ENCODE results near the gene EPS8L2. TPM values are rescaled to one million over a fixed set of nuclear protein-coding genes. Genes with fewer than 3 reads are reported as not detected.
A peak's percentile ranks its signal among the peaks of the same experiment; 100 is the strongest.

Gene EPS8L2
- total RNA-seq, 1 experiment from 2014 or later = 119 TPM

DNA sequence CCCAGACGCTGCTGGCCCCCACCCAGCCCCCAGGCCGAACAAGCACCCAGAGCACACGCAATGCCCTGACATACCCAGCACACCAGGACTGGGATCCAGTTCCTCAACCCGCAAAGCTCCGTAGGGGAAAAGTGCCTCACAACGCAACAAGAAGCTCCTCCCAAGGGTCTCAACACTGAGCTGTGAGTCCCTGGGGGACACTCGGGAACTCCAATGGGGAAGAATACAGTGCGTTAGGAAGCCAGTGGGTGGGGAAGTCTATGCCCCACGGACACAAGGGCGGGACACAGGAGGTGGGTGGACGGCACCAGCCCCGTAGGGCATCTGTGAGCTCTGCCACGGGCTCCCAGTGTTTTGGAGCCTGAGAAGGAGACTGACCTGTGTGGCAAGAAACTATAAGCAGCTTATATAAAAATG, 12.6 kb upstream of the EPS8L2 start:
- no peak for DNase-seq (ENCODE audit: unreplicated experiment)
- Mint-ChIP-seq H3K27ac (ENCODE audit: low read depth, unreplicated experiment) (peak overlapping the region; percentile 98), H3K36me3 (ENCODE audit: insufficient read depth, unreplicated experiment) (peaks cover 45% of the 10 kb centered on the region), H3K27me3 (ENCODE audit: insufficient read depth, unreplicated experiment) (no peaks in the 10 kb centered on the region), H3K9me3 (ENCODE audit: unreplicated experiment) (no peaks in the 10 kb centered on the region), H3K4me1 (ENCODE audit: insufficient read depth, unreplicated experiment) (peaks cover 32% of the 10 kb centered on the region), H3K4me3 (ENCODE audit: unreplicated experiment) (peak overlapping the region; percentile 81)
- CTCF ChIA-PET = interaction anchor here (0.8 kb wide), 1 partner anchor 33 kb away, joined by 3 read pairs; no protein-coding TSS in a partner anchor
- no TSS peak for BruUV-seq (replicated peaks)
- intact Hi-C loops (cut with micrococcal nuclease) = no loop called here
- POLR2A ChIA-PET = interaction anchor here (0.7 to 5.8 kb wide), 6 partner anchors 11 to 118 kb away, joined by 3 to 96 read pairs (median 3); partner anchors contain the start of gene TALDO1
- TF ChIP-seq, protein P1, sequence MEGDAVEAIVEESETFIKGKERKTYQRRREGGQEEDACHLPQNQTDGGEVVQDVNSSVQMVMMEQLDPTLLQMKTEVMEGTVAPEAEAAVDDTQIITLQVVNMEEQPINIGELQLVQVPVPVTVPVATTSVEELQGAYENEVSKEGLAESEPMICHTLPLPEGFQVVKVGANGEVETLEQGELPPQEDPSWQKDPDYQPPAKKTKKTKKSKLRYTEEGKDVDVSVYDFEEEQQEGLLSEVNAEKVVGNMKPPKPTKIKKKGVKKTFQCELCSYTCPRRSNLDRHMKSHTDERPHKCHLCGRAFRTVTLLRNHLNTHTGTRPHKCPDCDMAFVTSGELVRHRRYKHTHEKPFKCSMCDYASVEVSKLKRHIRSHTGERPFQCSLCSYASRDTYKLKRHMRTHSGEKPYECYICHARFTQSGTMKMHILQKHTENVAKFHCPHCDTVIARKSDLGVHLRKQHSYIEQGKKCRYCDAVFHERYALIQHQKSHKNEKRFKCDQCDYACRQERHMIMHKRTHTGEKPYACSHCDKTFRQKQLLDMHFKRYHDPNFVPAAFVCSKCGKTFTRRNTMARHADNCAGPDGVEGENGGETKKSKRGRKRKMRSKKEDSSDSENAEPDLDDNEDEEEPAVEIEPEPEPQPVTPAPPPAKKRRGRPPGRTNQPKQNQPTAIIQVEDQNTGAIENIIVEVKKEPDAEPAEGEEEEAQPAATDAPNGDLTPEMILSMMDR (IDR thresholded peaks at IDR 0.05; ENCODE audit: unreplicated experiment) = no peak

DNA sequence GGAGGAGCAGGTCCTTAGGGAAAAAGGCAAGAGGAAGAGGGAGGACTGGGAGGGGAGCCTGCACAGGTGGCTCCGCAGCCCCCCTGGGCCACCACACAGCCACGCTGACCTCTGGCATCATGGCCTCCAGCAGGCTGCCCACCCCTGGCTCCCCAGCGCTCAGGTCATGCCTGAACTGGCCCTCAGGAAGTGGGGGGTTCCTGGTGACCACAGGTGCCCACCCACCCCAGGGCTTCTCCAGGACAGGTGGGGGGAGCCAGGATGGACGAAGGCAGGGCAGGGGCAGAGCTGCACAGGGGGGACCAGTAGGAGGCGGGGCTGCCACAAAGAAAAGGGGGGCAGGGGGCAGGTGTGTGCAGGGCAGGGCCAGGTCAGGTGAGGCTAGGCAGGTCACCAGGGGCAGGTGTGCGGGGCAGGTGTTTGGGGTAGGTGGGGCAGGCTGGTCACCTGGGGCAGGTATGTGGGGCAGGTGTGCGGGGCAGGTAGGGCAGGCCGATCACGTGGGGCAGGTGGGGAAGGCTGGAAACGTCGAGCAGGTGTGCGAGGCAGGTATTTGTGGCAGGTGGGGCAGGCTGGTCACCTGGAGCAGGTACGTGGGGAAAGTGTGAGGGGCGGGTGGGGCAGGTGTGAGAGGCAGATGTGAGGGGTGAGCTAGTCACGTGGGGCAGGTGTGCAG, 12.0 kb upstream of the EPS8L2 start:
- no peaks in the 10 kb centered on the region for H3K9me3 Mint-ChIP-seq (ENCODE audit: unreplicated experiment)
- intact Hi-C loops (cut with micrococcal nuclease) = no loop called here
- peaks cover 40% of the 10 kb centered on the region for H3K36me3 Mint-ChIP-seq (ENCODE audit: insufficient read depth, unreplicated experiment)
- no peaks in the 10 kb centered on the region for H3K27me3 Mint-ChIP-seq (ENCODE audit: insufficient read depth, unreplicated experiment)
- no peak for DNase-seq (ENCODE audit: unreplicated experiment)
- ChIA-PET CTCF (interaction anchor here (0.8 kb wide), 1 partner anchor 32 kb away, joined by 3 read pairs; no protein-coding TSS in a partner anchor), POLR2A (interaction anchor here (0.7 to 5.8 kb wide), 9 partner anchors 12 to 126 kb away, joined by 3 to 118 read pairs (median 7); partner anchors contain the start of genes EPS8L2, PHRF1, PNPLA2 and TALDO1)
- TF ChIP-seq, protein P1 (IDR thresholded peaks at IDR 0.05; ENCODE audit: unreplicated experiment) = no peak
- peak overlapping the region; percentile 81 for H3K4me3 Mint-ChIP-seq (ENCODE audit: unreplicated experiment)
- no TSS peak for BruUV-seq (replicated peaks)
- H3K27ac Mint-ChIP-seq (ENCODE audit: low read depth, unreplicated experiment) = peak overlapping the region; percentile 98
- peaks cover 33% of the 10 kb centered on the region for H3K4me1 Mint-ChIP-seq (ENCODE audit: insufficient read depth, unreplicated experiment)

- peak within 1 kb of the TSS; percentile 81 for H3K4me3 Mint-ChIP-seq (ENCODE audit: unreplicated experiment)
- peak within 1 kb of the TSS; percentile 98 for H3K27ac Mint-ChIP-seq (ENCODE audit: low read depth, unreplicated experiment)
- DNase-seq (ENCODE audit: unreplicated experiment) = peak; percentile 97
- ChIA-PET CTCF (interaction anchor here (1.4 to 2.8 kb wide), 2 partner anchors 10 to 29 kb away, joined by 3 to 18 read pairs; no protein-coding TSS in a partner anchor), POLR2A (interaction anchor here (0.6 to 5.8 kb wide), 21 partner anchors 11 to 301 kb away, joined by 3 to 118 read pairs (median 4); partner anchors contain the start of genes EPS8L2, PHRF1, PKP3 and PNPLA2)
- BruUV-seq (replicated peaks) = no TSS peak
- intact Hi-C loops (cut with micrococcal nuclease) = no loop called here
- H3K36me3 Mint-ChIP-seq (ENCODE audit: insufficient read depth, unreplicated experiment) = peaks cover 37% of the 10 kb centered on the region
- peaks cover 33% of the 10 kb centered on the region for H3K4me1 Mint-ChIP-seq (ENCODE audit: insufficient read depth, unreplicated experiment)
- H3K9me3 Mint-ChIP-seq (ENCODE audit: unreplicated experiment) = no peaks in the 10 kb centered on the region
- TF ChIP-seq, protein P1 (IDR thresholded peaks at IDR 0.05; ENCODE audit: unreplicated experiment) = no peak
- H3K27me3 Mint-ChIP-seq (ENCODE audit: insufficient read depth, unreplicated experiment) = no peaks in the 10 kb centered on the region
These were observed 11.3 kb upstream of the EPS8L2 start, which contains the start of gene DEAF1 for GRCh38 chr11:694563-695287. DEAF1 (minus strand) TSS chr11:695222; CDS start chr11:695047, 175 bp downstream.

- intact Hi-C loops (cut with micrococcal nuclease) = no loop called here
- Mint-ChIP-seq H3K9me3 (ENCODE audit: unreplicated experiment) (no peaks in the 10 kb centered on the region), H3K36me3 (ENCODE audit: insufficient read depth, unreplicated experiment) (peaks cover 39% of the 10 kb centered on the region), H3K27me3 (ENCODE audit: insufficient read depth, unreplicated experiment) (no peaks in the 10 kb centered on the region), H3K4me3 (ENCODE audit: unreplicated experiment) (peak overlapping the region; percentile 81), H3K27ac (ENCODE audit: low read depth, unreplicated experiment) (peak overlapping the region; percentile 98), H3K4me1 (ENCODE audit: insufficient read depth, unreplicated experiment) (peaks cover 33% of the 10 kb centered on the region)
- no TSS peak for BruUV-seq (replicated peaks)
- TF ChIP-seq, protein P1 (IDR thresholded peaks at IDR 0.05; ENCODE audit: unreplicated experiment) = no peak
- ChIA-PET CTCF (interaction anchor here (0.6 to 2.8 kb wide), 5 partner anchors 10 to 364 kb away, joined by 3 to 22 read pairs (median 4); no protein-coding TSS in a partner anchor), POLR2A (interaction anchor here (0.6 to 5.8 kb wide), 23 partner anchors 11 to 301 kb away, joined by 3 to 118 read pairs (median 4); partner anchors contain the start of genes EPS8L2, PHRF1, PKP3 and PNPLA2)
- DNase-seq (ENCODE audit: unreplicated experiment) = no peak
These were observed 10.8 kb upstream of the EPS8L2 start for GRCh38 chr11:695288-695537.
